Ammon's horn (tissue), 1 donor: ENCODE data around the gene SYNGR3.

Experiments
- DNase-seq: peaks from one replicate; pipeline ENCODE4 v3.0.0-alpha.2; 2016; ENCODE audit warnings: low spot score

The SYNGR3 gene

DNA sequence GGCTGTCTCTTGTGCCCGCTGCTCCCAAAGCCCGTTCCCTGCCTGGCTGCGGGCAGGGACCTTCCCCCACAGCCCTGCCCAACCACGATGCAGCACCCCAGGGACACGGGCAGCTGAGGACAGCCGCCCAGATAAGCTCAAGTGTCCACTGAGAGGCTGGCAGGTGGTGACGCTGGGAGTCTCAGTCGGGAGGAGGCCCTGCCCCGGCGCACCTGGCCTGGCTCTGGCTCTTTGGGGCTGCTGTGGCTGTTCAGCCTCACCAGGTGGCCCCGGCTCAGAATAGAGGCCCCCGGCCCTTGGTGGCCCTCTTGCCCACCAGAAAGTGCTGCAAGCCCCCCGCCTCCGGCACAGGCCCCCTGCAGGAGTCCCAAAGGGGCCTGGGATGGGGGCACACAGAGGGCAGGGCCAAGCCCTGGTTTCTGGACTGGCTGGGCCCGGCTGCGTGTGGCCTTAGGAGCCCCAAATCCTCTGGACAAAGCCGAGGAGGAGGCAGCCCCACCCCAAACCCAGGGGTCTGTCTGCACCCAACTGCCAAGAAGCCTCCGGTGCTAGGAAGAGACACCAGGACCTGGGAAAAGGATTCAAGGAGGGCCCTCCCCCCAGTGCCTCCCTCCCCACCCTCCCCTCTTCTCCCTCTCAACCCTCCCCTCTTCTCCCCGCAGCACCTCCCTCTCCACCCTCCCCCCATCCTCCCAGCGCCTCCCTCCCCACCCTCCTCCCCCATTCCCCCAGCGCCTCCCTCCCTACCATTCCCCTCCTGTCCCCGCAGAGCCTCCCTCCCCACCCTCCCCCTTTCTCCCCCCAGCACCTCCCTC is 52.6 kb downstream of the SYNGR3 start:
- DNase-seq: no peak

DNA sequence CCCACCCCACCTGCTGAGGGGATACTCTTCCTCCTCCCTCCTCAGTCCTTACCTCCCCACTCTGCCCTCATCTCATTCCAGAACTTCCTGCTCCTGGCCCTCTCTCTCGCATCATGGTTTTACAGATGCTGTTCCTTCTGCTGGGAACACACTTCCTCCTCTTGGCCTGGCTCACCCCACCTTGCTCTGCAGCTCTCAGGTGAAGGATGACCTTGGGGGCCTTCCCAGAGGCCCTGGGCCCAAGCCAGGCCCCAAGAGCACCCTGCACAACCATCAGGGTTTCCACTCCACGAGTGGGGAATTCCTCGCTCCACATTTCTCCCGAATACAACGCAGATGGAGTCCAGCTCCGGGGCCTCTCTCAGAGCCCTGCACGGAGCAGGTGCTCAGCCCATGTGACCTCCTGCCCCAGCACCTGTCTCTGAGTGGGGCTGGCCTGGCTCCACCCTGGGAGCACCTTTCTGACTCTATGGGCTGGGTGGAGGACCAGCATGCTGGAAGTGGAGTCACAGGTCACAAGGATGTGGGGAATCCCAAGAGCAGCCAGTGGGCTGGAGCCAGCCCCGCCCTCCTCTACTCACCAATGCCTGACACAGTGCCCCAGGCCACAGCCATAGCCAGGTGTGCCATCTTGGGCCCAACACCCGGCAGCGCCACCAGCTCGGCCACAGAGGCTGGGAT is 53.4 kb downstream of the SYNGR3 start:
- DNase-seq: no peak
